Measurements from ENCODE around the gene TMEM147. TPM values are rescaled to one million over a fixed set of nuclear protein-coding genes. Genes with fewer than 3 reads are reported as not detected.

The TMEM147 gene
- total and polyA plus RNA-seq, 2 of the 13 experiments (the other 11 are each of a cell fraction or from before 2014, with no cell fraction given), result 141 to 176 TPM

DNA sequence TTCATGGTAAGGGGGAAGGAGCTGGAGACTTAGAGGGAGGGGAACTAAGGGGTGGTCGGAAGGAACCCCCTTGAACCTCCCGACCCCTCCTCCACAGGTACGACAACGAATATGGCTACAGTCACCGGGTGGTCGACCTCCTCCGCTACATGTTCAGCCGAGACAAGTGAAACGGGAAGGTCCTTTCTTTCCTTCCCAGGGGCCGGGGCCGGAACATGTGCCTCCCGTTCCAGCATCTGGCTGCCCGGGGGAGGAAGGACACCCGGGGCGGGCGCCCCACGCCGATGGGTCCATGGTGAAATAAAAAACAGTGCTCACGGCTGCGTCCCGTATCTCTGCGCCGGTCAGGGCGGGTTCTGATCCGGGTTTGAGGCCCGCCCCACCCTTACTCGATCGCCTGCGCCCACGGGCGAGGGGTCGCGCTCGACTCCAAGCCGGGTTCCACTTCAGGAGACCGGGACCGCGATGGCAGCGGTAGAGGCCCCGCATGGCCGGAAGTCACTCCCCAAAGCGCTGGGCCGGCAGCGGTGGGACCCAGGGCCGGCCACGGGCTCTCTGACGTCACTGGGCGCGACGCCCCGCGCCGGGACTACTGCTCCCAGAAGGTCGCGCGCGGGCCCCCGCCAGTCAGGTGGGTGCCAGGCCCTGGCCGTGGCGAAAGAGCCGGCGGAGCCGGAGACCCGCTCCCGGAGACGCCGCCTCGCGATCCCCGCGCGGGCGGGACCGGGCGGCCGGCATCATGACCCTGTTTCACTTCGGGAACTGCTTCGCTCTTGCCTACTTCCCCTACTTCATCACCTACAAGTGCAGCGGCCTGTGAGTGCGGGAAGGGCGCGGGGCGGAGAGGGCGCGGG is at the start of gene TMEM147 (continued):
- peak; percentile 74; the same call in 1 of the 2 replicates for TF ChIP-seq ATF2 (CRISPR knock-in tag; IDR thresholded peaks at IDR 0.05)
- TF ChIP-seq ZNF326 (CRISPR knock-in tag; IDR thresholded peaks at IDR 0.05; ENCODE audit: borderline replicate concordance), result no peak
- no peak for TF ChIP-seq TRIM24 (CRISPR knock-in tag; IDR thresholded peaks at IDR 0.05)
- TF ChIP-seq BATF2 (CRISPR knock-in tag; IDR thresholded peaks at IDR 0.05), result peak; percentile 52; the same call in 1 of the 2 replicates
- no peak; the same call in 1 of the 2 replicates for TF ChIP-seq ZNF670 (CRISPR knock-in tag; IDR thresholded peaks at IDR 0.05; ENCODE audit: borderline replicate concordance)
- peak; percentile 78; the same call in 1 of the 2 replicates for TF ChIP-seq SNAPC2 (CRISPR knock-in tag; IDR thresholded peaks at IDR 0.05)
- peak; percentile 44; the same call in 1 of the 2 replicates for TF ChIP-seq TFDP2 (CRISPR knock-in tag; IDR thresholded peaks at IDR 0.05)
- peak; percentile 70 for TF ChIP-seq RFXANK (CRISPR knock-in tag; IDR thresholded peaks at IDR 0.05)
- peak; percentile 65 for TF ChIP-seq GABPA (IDR thresholded peaks at IDR 0.05; ENCODE audit: low read depth, low read length)
- TF ChIP-seq GABPA (CRISPR knock-in tag; IDR thresholded peaks at IDR 0.05; ENCODE audit: low read depth), result peak; percentile 85
- TF ChIP-seq TEAD2 (CRISPR knock-in tag; IDR thresholded peaks at IDR 0.05), result no peak
- TF ChIP-seq, protein P1, sequence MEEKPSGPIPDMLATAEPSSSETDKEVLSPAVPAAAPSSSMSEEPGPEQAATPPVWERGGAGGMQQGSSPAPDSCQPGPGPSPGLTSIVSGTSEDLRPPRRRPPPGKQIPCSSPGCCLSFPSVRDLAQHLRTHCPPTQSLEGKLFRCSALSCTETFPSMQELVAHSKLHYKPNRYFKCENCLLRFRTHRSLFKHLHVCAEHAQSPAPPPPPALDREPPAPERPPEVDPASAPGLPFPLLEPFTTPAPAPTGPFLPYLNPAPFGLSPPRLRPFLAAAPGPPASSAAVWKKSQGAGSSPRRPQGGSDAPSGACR (CRISPR knock-in tag; IDR thresholded peaks at IDR 0.05), result no peak
- TF ChIP-seq MYPOP (CRISPR knock-in tag; IDR thresholded peaks at IDR 0.05), result no peak
- no peak for TF ChIP-seq ZNF549 (CRISPR knock-in tag; IDR thresholded peaks at IDR 0.05)
- TF ChIP-seq ZNF143 (CRISPR knock-in tag; IDR thresholded peaks at IDR 0.05), result peak; percentile 94
- peak; percentile 19; the same call in 1 of the 2 replicates for TF ChIP-seq ZNF331 (CRISPR knock-in tag; IDR thresholded peaks at IDR 0.05)
- TF ChIP-seq NFE2 (CRISPR knock-in tag; IDR thresholded peaks at IDR 0.05), result no peak
- peak; percentile 94 for TF ChIP-seq ETV5 (CRISPR knock-in tag; IDR thresholded peaks at IDR 0.05; ENCODE audit: borderline replicate concordance)
- peak; percentile 86; the same call in 1 of the 2 replicates for TF ChIP-seq HOXA5 (CRISPR knock-in tag; IDR thresholded peaks at IDR 0.05)
- TF ChIP-seq ZNF839 (CRISPR knock-in tag; IDR thresholded peaks at IDR 0.05; ENCODE audit: borderline replicate concordance), result no peak
- TF ChIP-seq ZNF18 (CRISPR knock-in tag; IDR thresholded peaks at IDR 0.05; ENCODE audit: insufficient replicate concordance), result no peak
- no peak for TF ChIP-seq ZNF510 (CRISPR knock-in tag; IDR thresholded peaks at IDR 0.05; ENCODE audit: low read depth)
- no peak for TF ChIP-seq CEBPG (CRISPR knock-in tag; IDR thresholded peaks at IDR 0.05)
- no peak for TF ChIP-seq ZFP36 (IDR thresholded peaks at IDR 0.05; ENCODE audit: borderline replicate concordance, low read depth, low read length, partially characterized antibody)

Data from HepG2 (cell line).